Liver (tissue), 9 donors: ENCODE measurements around the gene CSNK1G1. TPM values are rescaled to one million over a fixed set of nuclear protein-coding genes. Genes with fewer than 3 reads are reported as not detected.

Source experiments
- DNase-seq: peaks from one replicate; pipeline ENCODE4 v3.0.0-alpha.2; 2017; ENCODE audit warnings: low spot score
- H3K27ac ChIP-seq, 2 donors: one replicate each; pipeline ENCODE4 v1.7.0; 2013; ENCODE audit warnings: inconsistent platforms in 2 of 2, low read length in 2 of 2, control low read depth in 1 of 2, low read depth in 1 of 2, mild to moderate bottlenecking in 1 of 2
- H3K27me3 ChIP-seq, 4 donors: one replicate each; pipeline versions ENCODE4 v1.6.1 to v1.7.0; 2013; ENCODE audit warnings: low read length in 3 of 4, inconsistent platforms in 1 of 4, mild to moderate bottlenecking in 1 of 4, moderate library complexity in 1 of 4; ENCODE audit not compliant: control insufficient read depth in 4 of 4, insufficient read depth in 4 of 4
- H3K36me3 ChIP-seq, 4 donors: one replicate each; pipeline versions ENCODE4 v1.6.1 to v1.7.0; 2013; ENCODE audit warnings: low read length in 3 of 4, mild to moderate bottlenecking in 3 of 4, low read depth in 1 of 4, moderate library complexity in 1 of 4; ENCODE audit not compliant: control insufficient read depth in 4 of 4, insufficient read depth in 3 of 4
- H3K4me1 ChIP-seq, 4 donors: one replicate each; pipeline versions ENCODE4 v1.6.1 to v1.7.0; 2013; ENCODE audit warnings: low read length in 3 of 4, mild to moderate bottlenecking in 3 of 4, moderate library complexity in 1 of 4; ENCODE audit not compliant: control insufficient read depth in 4 of 4, insufficient read depth in 4 of 4
- H3K4me3 ChIP-seq, 3 donors: one replicate each; pipeline versions ENCODE4 v1.6.1 to v1.7.0; 2013; ENCODE audit warnings: low read length in 3 of 3, control low read depth in 1 of 3, low read depth in 1 of 3, mild to moderate bottlenecking in 1 of 3
- H3K9ac ChIP-seq, 2 donors: one replicate each; pipeline ENCODE4 v1.7.0; 2013; ENCODE audit warnings: low read length in 2 of 2, mild to moderate bottlenecking in 2 of 2, moderate library complexity in 2 of 2, control low read depth in 1 of 2, low read depth in 1 of 2
- H3K9me3 ChIP-seq, 4 donors: one replicate each; pipeline versions ENCODE4 v1.6.1 to v1.7.0; 2013; ENCODE audit warnings: low read length in 3 of 4; ENCODE audit not compliant: control insufficient read depth in 4 of 4
- ATF3 ChIP-seq: IDR thresholded peaks from 2 replicates; pipeline ENCODE4 v1.6.1; 2016; ENCODE audit warnings: antibody characterized with exemption
- CTCF ChIP-seq: fragments of 150-350 bp; IDR thresholded peaks from 2 replicates; pipeline ENCODE4 v1.5.1; 2017; ENCODE audit warnings: improper control_type of control experiment, low read depth, low read length; ENCODE audit not compliant: missing input control
- FOXA2 ChIP-seq: IDR thresholded peaks from 2 replicates; pipeline ENCODE4 v1.6.1; 2016; ENCODE audit warnings: antibody characterized with exemption
- GABPA ChIP-seq, 2 donors: IDR thresholded peaks in 1 of 2; conservative IDR thresholded peaks in 1 of 2; 2 replicates each; pipeline ENCODE4 v1.6.1; 2016; ENCODE audit warnings: antibody characterized with exemption in 2 of 2, mild to moderate bottlenecking in 1 of 2, moderate library complexity in 1 of 2
- HNF4A ChIP-seq, 2 donors: conservative IDR thresholded peaks; 2 replicates each; pipeline ENCODE4 v1.6.1; 2016; ENCODE audit warnings: antibody characterized with exemption in 2 of 2, mild to moderate bottlenecking in 2 of 2
- JUND ChIP-seq, 2 donors: IDR thresholded peaks; 2 replicates each; pipeline ENCODE4 v1.6.1; 2016; ENCODE audit warnings: antibody characterized with exemption in 2 of 2
- MAX ChIP-seq: IDR thresholded peaks from 2 replicates; pipeline ENCODE4 v1.6.1; 2016; ENCODE audit warnings: antibody characterized with exemption
- NR2F2 ChIP-seq: IDR thresholded peaks from 2 replicates; pipeline ENCODE4 v1.6.1; 2016; ENCODE audit warnings: antibody characterized with exemption
- REST ChIP-seq: IDR thresholded peaks from 2 replicates; pipeline ENCODE4 v1.6.1; 2016; ENCODE audit warnings: antibody characterized with exemption, mild to moderate bottlenecking
- RXRA ChIP-seq, 2 donors: IDR thresholded peaks; 2 replicates each; pipeline ENCODE4 v1.6.1; 2017 to 2018; ENCODE audit warnings: antibody characterized with exemption in 2 of 2, mild to moderate bottlenecking in 1 of 2
- TAF1 ChIP-seq: conservative IDR thresholded peaks from 2 replicates; pipeline ENCODE4 v1.6.1; 2016; ENCODE audit warnings: antibody characterized with exemption, mild to moderate bottlenecking
- YY1 ChIP-seq: IDR thresholded peaks from 2 replicates; pipeline ENCODE4 v1.6.1; 2016; ENCODE audit warnings: antibody characterized with exemption, mild to moderate bottlenecking
- ZBTB33 ChIP-seq: IDR thresholded peaks from 2 replicates; pipeline ENCODE4 v1.6.1; 2016; ENCODE audit warnings: antibody characterized with exemption
- WGBS: extraction: QIAGEN DNeasy Blood & Tissue Kit; methylation state at CpG from one replicate; pipeline ENCODE4 v1.1.7; 2013; 5-methylcytosine and 5-hydroxymethylcytosine counted together
- polyA plus RNA-seq, 2 donors: library from polyadenylated mRNA; stranded (reverse) in 1 of 2; unstranded in 1 of 2; fragments of 200-250 nt in 1 of 2; fragments of >200 nt in 1 of 2; fragmentation: Nextera tagmentation in 1 of 2; extraction: Ambion mirVana in 1 of 2; gene quantifications; one replicate each; pipeline versions ENCODE4 v1.2.1 to v1.2.3, GENCODE V29; 2013 to 2015
- total RNA-seq, 2 donors: library from RNA; depleted of rRNA; stranded (reverse); fragments of >200 nt; gene quantifications; one replicate each; pipeline ENCODE4 v1.2.3, GENCODE V29; 2014
- donor health status: healthy.
- donor health status: healthy.
- donor health status: healthy.
- donor health status: healthy.
- donor health status: healthy.

Gene CSNK1G1
- total and polyA plus RNA-seq, 4 donors = 1.7 to 9.1 (median 5.8) TPM

GRCh38 chr15:64144192-64144564, 211.8 kb downstream of the CSNK1G1 start:
- Histone ChIP-seq H3K4me1 (peaks cover 0 to 4% (median 0%) of the 10 kb centered on the region in 4 donors), H3K9me3 (no peaks in the 10 kb centered on the region), H3K9ac (no peak overlapping the region), H3K36me3 (peaks cover 0 to 43% (median 14%) of the 10 kb centered on the region in 4 donors), H3K27me3 (no peaks in the 10 kb centered on the region), H3K4me3 (no peak overlapping the region), H3K27ac (no peak overlapping the region)
- TF ChIP-seq REST (no peak), CTCF (no peak), NR2F2 (no peak), GABPA (IDR thresholded peaks at IDR 0.05 in 1 of 2, conservative IDR thresholded peaks at IDR 0.05 in 1 of 2) (no peak), RXRA (IDR thresholded peaks at IDR 0.05) (no peak), MAX (no peak), TAF1 (no peak), YY1 (no peak)
- no peak for DNase-seq
- WGBS = 85% methylated on average over 8 of the region's 8 CpGs

GRCh38 chr15:64143276-64143675, 212.7 kb downstream of the CSNK1G1 start:
- DNase-seq = no peak
- Histone ChIP-seq H3K9me3 (no peaks in the 10 kb centered on the region), H3K36me3 (peaks cover 3 to 50% (median 19%) of the 10 kb centered on the region in 4 donors), H3K9ac (no peak overlapping the region), H3K4me3 (no peak overlapping the region), H3K4me1 (no peaks in the 10 kb centered on the region), H3K27me3 (no peaks in the 10 kb centered on the region), H3K27ac (no peak overlapping the region)
- TF ChIP-seq FOXA2 = no peak
- TF ChIP-seq CTCF = no peak
- no peak for TF ChIP-seq HNF4A (conservative IDR thresholded peaks at IDR 0.05)
- TF ChIP-seq GABPA (IDR thresholded peaks at IDR 0.05 in 1 of 2, conservative IDR thresholded peaks at IDR 0.05 in 1 of 2) = no peak
- no peak for TF ChIP-seq ZBTB33
- TF ChIP-seq JUND (IDR thresholded peaks at IDR 0.05) = no peak
- no peak for TF ChIP-seq NR2F2
- no peak for TF ChIP-seq ATF3
- WGBS = 93% methylated on average over 6 of the region's 6 CpGs
